Kidney epithelial cell (primary cell): Measurements from ENCODE around the gene TBC1D3K. TPM values are rescaled to one million over a fixed set of nuclear protein-coding genes. Genes with fewer than 3 reads are reported as not detected.
"Not testable (repeated sequence)": the region's sequence is repeated elsewhere in the genome, so short reads cannot be mapped to it uniquely, and the experiment has no call there.

Experiments used
- DNase-seq: peaks from one replicate; pipeline ENCODE4 v3.0.0-alpha.2; 2010; ENCODE audit warnings: low read depth
- H3K27me3 ChIP-seq: 2 replicates; pipeline ENCODE4 v1.6.0; 2011; ENCODE audit warnings: low read length; ENCODE audit not compliant: control insufficient read depth, insufficient read depth
- H3K36me3 ChIP-seq: 2 replicates; pipeline ENCODE4 v1.5.1; 2011; ENCODE audit warnings: low read length; ENCODE audit not compliant: control insufficient read depth, insufficient read depth
- H3K4me3 ChIP-seq: 2 replicates; pipeline ENCODE4 v1.5.1; 2011; ENCODE audit warnings: low read depth, mild to moderate bottlenecking, control low read depth, low read length
- total RNA-seq: library from RNA; depleted of rRNA; stranded (reverse); fragments of >200 nt; gene quantifications from 2 replicates; pipeline ENCODE4 v1.2.3, GENCODE V29; 2015
- TF ChIP-seq, protein P1 (sequence below): IDR thresholded peaks from 2 replicates; pipeline ENCODE4 v1.5.1; 2011; ENCODE audit warnings: mild to moderate bottlenecking, moderate library complexity, low read length, control low read depth, inconsistent platforms; ENCODE audit not compliant: insufficient read depth, poor library complexity, severe bottlenecking

Gene TBC1D3K
- not detected in 2 replicates for total RNA-seq

DNA sequence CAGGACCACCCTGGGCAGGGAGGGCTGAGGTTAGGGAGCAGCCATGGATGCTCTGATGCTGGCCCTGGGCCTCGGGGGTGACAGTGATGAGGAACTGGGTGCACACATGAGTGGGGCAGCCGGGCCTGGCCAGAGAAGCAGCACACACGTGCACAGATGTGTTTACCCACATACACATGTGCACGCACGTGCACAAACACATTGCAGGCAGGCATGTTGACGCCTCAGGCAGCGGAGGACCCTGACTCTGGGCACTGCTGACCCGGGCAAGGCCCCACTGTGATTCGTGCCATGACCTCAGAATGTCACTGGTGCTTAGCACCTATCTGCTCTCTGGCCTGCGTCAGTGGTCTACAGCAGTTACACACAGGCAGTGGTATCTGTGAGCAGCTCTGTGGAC, at the start of gene TBC1D3K:
Gene TBC1D3K, plus strand, starts transcription at position 301 of the 400 bp plus-strand sequence. CDS start 1,585 bp downstream, outside the sequence.
- not testable (repeated sequence) for H3K36me3 ChIP-seq, H3K4me3 ChIP-seq, DNase-seq, H3K27me3 ChIP-seq

DNA sequence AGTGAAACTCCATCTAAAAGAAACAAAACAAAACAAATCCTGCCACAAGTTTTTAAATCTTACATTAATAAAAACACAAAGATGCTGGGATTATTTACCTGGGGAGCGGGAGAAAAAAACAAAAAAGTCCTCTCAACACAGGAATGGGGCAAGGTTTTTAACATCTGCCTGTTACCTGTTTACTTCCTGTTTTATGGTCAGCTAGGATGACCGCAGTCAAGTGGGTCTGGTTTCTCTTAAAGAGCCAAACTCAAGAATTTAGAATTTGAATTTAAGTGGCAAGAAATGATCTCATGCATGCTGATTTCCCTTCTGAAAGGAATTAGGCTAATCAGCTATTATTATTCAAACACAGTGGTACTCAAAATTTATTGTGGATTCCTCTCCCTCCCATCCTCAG, 39.7 kb upstream of the TBC1D3K start:
- Histone ChIP-seq H3K4me3 (no peak overlapping the region), H3K27me3 (no peaks in the 10 kb centered on the region), H3K36me3 (no peaks in the 10 kb centered on the region)
- no peak for DNase-seq
- TF ChIP-seq, protein P1, sequence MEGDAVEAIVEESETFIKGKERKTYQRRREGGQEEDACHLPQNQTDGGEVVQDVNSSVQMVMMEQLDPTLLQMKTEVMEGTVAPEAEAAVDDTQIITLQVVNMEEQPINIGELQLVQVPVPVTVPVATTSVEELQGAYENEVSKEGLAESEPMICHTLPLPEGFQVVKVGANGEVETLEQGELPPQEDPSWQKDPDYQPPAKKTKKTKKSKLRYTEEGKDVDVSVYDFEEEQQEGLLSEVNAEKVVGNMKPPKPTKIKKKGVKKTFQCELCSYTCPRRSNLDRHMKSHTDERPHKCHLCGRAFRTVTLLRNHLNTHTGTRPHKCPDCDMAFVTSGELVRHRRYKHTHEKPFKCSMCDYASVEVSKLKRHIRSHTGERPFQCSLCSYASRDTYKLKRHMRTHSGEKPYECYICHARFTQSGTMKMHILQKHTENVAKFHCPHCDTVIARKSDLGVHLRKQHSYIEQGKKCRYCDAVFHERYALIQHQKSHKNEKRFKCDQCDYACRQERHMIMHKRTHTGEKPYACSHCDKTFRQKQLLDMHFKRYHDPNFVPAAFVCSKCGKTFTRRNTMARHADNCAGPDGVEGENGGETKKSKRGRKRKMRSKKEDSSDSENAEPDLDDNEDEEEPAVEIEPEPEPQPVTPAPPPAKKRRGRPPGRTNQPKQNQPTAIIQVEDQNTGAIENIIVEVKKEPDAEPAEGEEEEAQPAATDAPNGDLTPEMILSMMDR = no peak

DNA sequence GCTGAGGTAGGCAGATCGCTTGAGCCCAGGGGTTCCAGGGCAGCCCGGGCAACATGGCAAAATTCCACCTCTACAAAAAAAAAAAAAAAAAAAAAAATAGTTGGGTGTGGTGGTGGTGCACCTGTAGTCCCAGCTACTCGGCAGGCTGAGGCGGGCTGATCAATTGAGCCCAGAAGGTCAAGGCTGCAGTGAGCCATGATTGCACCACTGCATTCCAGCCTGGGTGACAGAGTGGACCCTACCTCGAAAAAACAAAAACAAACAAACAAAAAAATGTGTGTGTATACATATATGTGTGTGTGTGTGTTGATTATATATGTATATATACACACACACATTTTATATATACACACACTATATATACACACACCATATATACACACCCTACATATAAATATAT, 39.1 kb upstream of the TBC1D3K start:
- H3K4me3 ChIP-seq = no peak overlapping the region
- TF ChIP-seq, protein P1 = no peak
- no peak for DNase-seq
- no peaks in the 10 kb centered on the region for H3K36me3 ChIP-seq
- H3K27me3 ChIP-seq = no peaks in the 10 kb centered on the region

DNA sequence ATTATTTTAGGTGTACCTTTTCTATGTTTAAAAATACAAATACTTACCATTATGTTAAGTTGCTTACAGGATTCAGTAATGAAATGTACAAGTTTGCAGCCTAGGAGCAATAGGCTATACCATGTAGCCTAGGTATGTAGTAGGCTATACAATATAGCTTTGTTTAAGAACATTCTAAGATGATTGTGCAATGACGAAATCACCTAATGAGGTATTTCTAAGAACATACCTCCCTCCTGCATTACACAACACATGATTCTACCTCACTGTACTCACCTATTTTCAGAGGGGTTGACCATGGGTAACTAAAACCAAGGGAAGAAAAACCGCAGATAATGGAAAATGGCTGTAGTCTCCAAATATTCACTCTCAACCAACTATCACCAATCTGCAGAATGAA, 35.3 kb upstream of the TBC1D3K start:
- TF ChIP-seq, protein P1 = no peak
- Histone ChIP-seq H3K36me3 (no peaks in the 10 kb centered on the region), H3K4me3 (no peak overlapping the region), H3K27me3 (no peaks in the 10 kb centered on the region)
- no peak for DNase-seq

DNA sequence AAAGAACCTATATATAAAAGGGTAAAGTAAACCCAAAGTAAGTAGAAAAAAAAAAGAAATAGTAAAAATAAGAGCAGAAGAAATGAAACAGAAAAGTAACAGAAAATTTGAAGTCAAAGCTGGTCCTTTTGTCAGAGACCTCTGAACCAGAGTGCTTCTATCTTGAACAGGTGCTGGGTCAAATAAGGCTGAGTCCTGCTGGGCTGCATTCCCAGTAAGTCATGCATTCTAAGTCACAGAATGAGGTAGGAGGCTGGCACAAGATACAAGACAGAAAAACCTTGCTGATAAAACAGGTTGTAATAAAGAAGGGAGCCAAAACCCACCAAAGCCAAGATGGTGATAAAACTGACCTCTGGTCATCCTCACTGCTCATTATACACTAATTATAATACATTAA, 27.3 kb upstream of the TBC1D3K start:
- not testable (repeated sequence) for H3K36me3 ChIP-seq, H3K27me3 ChIP-seq, H3K4me3 ChIP-seq, DNase-seq

Other genes starting within 250 kb of the TBC1D3K start
- gene HNF1B, start 179.4 kb upstream of the TBC1D3K start, total RNA-seq = 15.1 and 20.7 TPM in 2 replicates
- 12.0 and 13.7 TPM in 2 replicates for gene TBC1D3L, start 64.6 kb downstream of the TBC1D3K start, total RNA-seq
- gene TBC1D3D, start 79.6 kb downstream of the TBC1D3K start, total RNA-seq = not detected in 2 replicates
- not detected in 2 replicates for gene TBC1D3C, start 144.2 kb downstream of the TBC1D3K start, total RNA-seq
- not detected in 2 replicates for gene TBC1D3E, start 203.5 kb downstream of the TBC1D3K start, total RNA-seq